ENCODE results near the gene CNN3. TPM values are rescaled to one million over a fixed set of nuclear protein-coding genes. Genes with fewer than 3 reads are reported as not detected.

The CNN3 gene
- total RNA-seq, 2 experiments from 2014 or later, result 1.1 to 1.4 TPM

- ATAC-seq (ENCODE audit: poor library complexity), result no peak
- no peaks in the 10 kb centered on the region for H3K4me1 Mint-ChIP-seq (ENCODE audit: low read depth)
- Histone ChIP-seq H3K4me3 (ENCODE audit: low read length) (no peak overlapping the region), H3K4me1 (ENCODE audit: insufficient read depth, low read length) (no peaks in the 10 kb centered on the region), H3K9me3 (ENCODE audit: control insufficient read depth in 1 of 2, insufficient read depth in 1 of 2, low read length in 2 of 2) (no peaks in the 10 kb centered on the region), H3K36me3 (ENCODE audit: insufficient read depth, low read length) (no peaks in the 10 kb centered on the region), H3K27ac (ENCODE audit: low read depth in 1 of 2, low read length in 2 of 2) (no peak overlapping the region), H3K27me3 (ENCODE audit: control insufficient read depth in 1 of 2, insufficient read depth in 2 of 2, low read length in 2 of 2) (peaks cover 0 to 5% of the 10 kb centered on the region in 2 experiments)
- POLR2A ChIA-PET, result no interaction called here
- no peak overlapping the region for H3K4me3 Mint-ChIP-seq
- CTCF ChIA-PET, result interaction anchor here (4.3 kb wide), 1 partner anchor 9 kb away, joined by 18 read pairs; no protein-coding TSS in a partner anchor
- H3K36me3 Mint-ChIP-seq (ENCODE audit: low read depth), result no peaks in the 10 kb centered on the region
- intact Hi-C loops (cut with DNase I, micrococcal nuclease), result no loop called here
- no peak for DNase-seq
- TF ChIP-seq CTCF (IDR thresholded peaks at IDR 0.05), result no peak
- H3K27me3 Mint-ChIP-seq, result peaks cover 3% of the 10 kb centered on the region
- H3K27ac Mint-ChIP-seq, result no peak overlapping the region
- H3K9me3 Mint-ChIP-seq, result no peaks in the 10 kb centered on the region
These were observed 64.2 kb downstream of the CNN3 start for GRCh38 chr1:94862718-94863117.

- no peaks in the 10 kb centered on the region for H3K36me3 Mint-ChIP-seq (ENCODE audit: low read depth)
- no peak for ATAC-seq (ENCODE audit: poor library complexity)
- Histone ChIP-seq H3K27me3 (ENCODE audit: control insufficient read depth in 1 of 2, insufficient read depth in 2 of 2, low read length in 2 of 2) (peaks cover 0 to 5% of the 10 kb centered on the region in 2 experiments), H3K36me3 (ENCODE audit: insufficient read depth, low read length) (no peaks in the 10 kb centered on the region), H3K4me3 (ENCODE audit: low read length) (no peak overlapping the region), H3K27ac (ENCODE audit: low read depth in 1 of 2, low read length in 2 of 2) (no peak overlapping the region), H3K9me3 (ENCODE audit: control insufficient read depth in 1 of 2, insufficient read depth in 1 of 2, low read length in 2 of 2) (no peaks in the 10 kb centered on the region), H3K4me1 (ENCODE audit: insufficient read depth, low read length) (peaks cover 9% of the 10 kb centered on the region)
- ChIA-PET CTCF (no interaction called here), POLR2A (no interaction called here)
- peaks cover 3% of the 10 kb centered on the region for H3K27me3 Mint-ChIP-seq
- no peaks in the 10 kb centered on the region for H3K9me3 Mint-ChIP-seq
- H3K27ac Mint-ChIP-seq, result no peak overlapping the region
- no peak overlapping the region for H3K4me3 Mint-ChIP-seq
- no peaks in the 10 kb centered on the region for H3K4me1 Mint-ChIP-seq (ENCODE audit: low read depth)
- TF ChIP-seq CTCF (IDR thresholded peaks at IDR 0.05), result no peak
- DNase-seq, result no peak
- intact Hi-C loops (cut with DNase I, micrococcal nuclease), result loop anchor here in 1 of 2 experiments (5.0 kb wide), 1 partner anchor 63 kb away; no protein-coding TSS in a partner anchor
These were observed 67.7 kb downstream of the CNN3 start for GRCh38 chr1:94859174-94859573.

- Mint-ChIP-seq H3K27me3 (peaks cover 3% of the 10 kb centered on the region), H3K4me3 (no peak overlapping the region), H3K9me3 (no peaks in the 10 kb centered on the region), H3K27ac (no peak overlapping the region), H3K36me3 (ENCODE audit: low read depth) (no peaks in the 10 kb centered on the region), H3K4me1 (ENCODE audit: low read depth) (no peaks in the 10 kb centered on the region)
- Histone ChIP-seq H3K9me3 (ENCODE audit: control insufficient read depth in 1 of 2, insufficient read depth in 1 of 2, low read length in 2 of 2) (no peaks in the 10 kb centered on the region), H3K4me1 (ENCODE audit: insufficient read depth, low read length) (peaks cover 9% of the 10 kb centered on the region), H3K27ac (ENCODE audit: low read depth in 1 of 2, low read length in 2 of 2) (no peak overlapping the region), H3K36me3 (ENCODE audit: insufficient read depth, low read length) (no peaks in the 10 kb centered on the region), H3K27me3 (ENCODE audit: control insufficient read depth in 1 of 2, insufficient read depth in 2 of 2, low read length in 2 of 2) (peaks cover 0 to 5% of the 10 kb centered on the region in 2 experiments), H3K4me3 (ENCODE audit: low read length) (no peak overlapping the region)
- intact Hi-C loops (cut with DNase I, micrococcal nuclease), result loop anchor here in 1 of 2 experiments (5.0 kb wide), 1 partner anchor 64 kb away; no protein-coding TSS in a partner anchor
- no peak for TF ChIP-seq CTCF (IDR thresholded peaks at IDR 0.05)
- no peak for DNase-seq
- no peak for ATAC-seq (ENCODE audit: poor library complexity)
- POLR2A ChIA-PET, result no interaction called here
- CTCF ChIA-PET, result no interaction called here
These were observed 68.6 kb downstream of the CNN3 start for GRCh38 chr1:94858276-94858675.
